Thyroid gland (tissue), 4 donors: Measurements from ENCODE around the gene DLX4. TPM values are rescaled to one million over a fixed set of nuclear protein-coding genes. Genes with fewer than 3 reads are reported as not detected.

Experiments
- DNase-seq, 2 donors: peaks; one replicate each; pipeline ENCODE4 v3.0.0-alpha.2; 2019
- H3K27ac ChIP-seq, 3 donors: fragments of 200-600 bp; sonication (generic); 1 replicate in 2 of 3; 2 replicates in 1 of 3; pipeline ENCODE4 v1.5.1; 2016 to 2019; ENCODE audit warnings: mild to moderate bottlenecking in 1 of 3, moderate library complexity in 1 of 3
- H3K27me3 ChIP-seq: fragments of 200-600 bp; sonication (generic); one replicate; pipeline ENCODE4 v1.5.1; 2019
- H3K36me3 ChIP-seq, 2 donors: fragments of 200-600 bp; sonication (generic); one replicate each; pipeline ENCODE4 v1.5.1; 2016 to 2019
- H3K4me1 ChIP-seq, 2 donors: fragments of 200-600 bp; sonication (generic); one replicate each; pipeline ENCODE4 v1.5.1; 2017 to 2019
- H3K4me3 ChIP-seq, 3 donors: fragments of 200-600 bp; sonication (generic); replicated peaks in 1 of 3; 1 replicate in 2 of 3; 2 replicates in 1 of 3; pipeline ENCODE4 v1.5.1; 2016; ENCODE audit warnings: mild to moderate bottlenecking in 1 of 3
- H3K9me3 ChIP-seq: fragments of 200-600 bp; sonication (generic); one replicate; pipeline ENCODE4 v1.5.1; 2017
- CTCF ChIP-seq, 6 experiments: fragments of 200-600 bp in 3 of 6; fragments of 450-650 bp in 3 of 6; sonication (generic) in 3 of 6; IDR thresholded peaks; one replicate each; pipeline ENCODE4 v1.5.1; 2016 to 2019; ENCODE audit warnings: antibody characterized with exemption in 6 of 6, mild to moderate bottlenecking in 2 of 6, inconsistent platforms in 1 of 6, moderate library complexity in 1 of 6
- POLR2A ChIP-seq, 2 donors: fragments of 450-650 bp; IDR thresholded peaks; one replicate each; pipeline ENCODE4 v1.6.1; 2017; ENCODE audit warnings: antibody characterized with exemption in 2 of 2, mild to moderate bottlenecking in 2 of 2, moderate library complexity in 1 of 2
- WGBS, 2 donors: methylation state at CpG; one replicate each; pipeline ENCODE4 v1.1.5; 2017; 5-methylcytosine and 5-hydroxymethylcytosine counted together
- intact Hi-C: fragments of 100-400 bp; cut with DNase I; formaldehyde crosslinking; loops from one replicate; pipeline ENCODE4 v1.15.1; 2023
- total RNA-seq, 4 donors: library from RNA; depleted of rRNA; stranded (reverse); fragments of >200 nt; gene quantifications; one replicate each; pipeline ENCODE4 v1.2.3, GENCODE V29; 2016

Gene DLX4
- total RNA-seq, 4 donors from 2014 or later: 0.56 to 1.2 TPM; not detected in 2

- Histone ChIP-seq H3K4me1 (peaks cover 0 to 7% of the 10 kb centered on the region in 2 donors), H3K27me3 (no peaks in the 10 kb centered on the region), H3K27ac (no peak overlapping the region), H3K36me3 (no peaks in the 10 kb centered on the region), H3K4me3 (no peak overlapping the region), H3K9me3 (no peaks in the 10 kb centered on the region)
- 68 to 75% methylated on average over 14 of the region's 16 CpGs for WGBS, 2 donors
- no peak for DNase-seq
- TF ChIP-seq CTCF (IDR thresholded peaks at IDR 0.05) (no peak), POLR2A (IDR thresholded peaks at IDR 0.05) (no peak)
- intact Hi-C loops: no loop called here
Measured at GRCh38 chr17:49931416-49932137, 37.4 kb upstream of the DLX4 start.

- H3K9me3 ChIP-seq: no peaks in the 10 kb centered on the region
- TF ChIP-seq POLR2A (IDR thresholded peaks at IDR 0.05) (no peak), CTCF (IDR thresholded peaks at IDR 0.05) (no peak)
- H3K27ac ChIP-seq: no peak overlapping the region
- 69 to 79% methylated on average over 11 to 16 of the region's 17 CpGs for WGBS, 2 donors
- DNase-seq: no peak
- no peaks in the 10 kb centered on the region for H3K36me3 ChIP-seq
- no peaks in the 10 kb centered on the region for H3K27me3 ChIP-seq
- H3K4me3 ChIP-seq: no peak overlapping the region
- intact Hi-C loops: no loop called here
- peaks cover 0 to 5% of the 10 kb centered on the region in 2 donors for H3K4me1 ChIP-seq
Measured at GRCh38 chr17:49932138-49932723, 36.8 kb upstream of the DLX4 start.

DNA sequence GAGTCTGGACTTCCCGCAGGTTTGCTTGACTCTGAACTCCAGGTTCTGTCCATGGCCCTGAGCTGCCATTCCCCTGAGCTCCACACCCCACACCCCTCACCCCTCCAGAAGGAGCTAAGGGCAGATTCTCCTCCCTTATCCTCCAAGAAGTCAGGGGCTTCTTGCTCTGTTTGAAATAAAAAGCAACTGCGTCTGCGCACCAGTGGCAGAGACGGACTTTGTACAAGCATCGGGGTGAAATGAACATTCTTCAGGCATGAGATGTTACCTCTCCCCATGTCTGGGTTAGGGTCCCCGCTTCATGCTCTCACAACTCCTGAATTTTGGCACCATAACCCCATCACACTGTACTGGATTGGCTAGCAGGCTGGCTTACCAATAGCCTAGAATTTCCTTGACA, 36.1 kb upstream of the DLX4 start:
- Histone ChIP-seq H3K36me3 (no peaks in the 10 kb centered on the region), H3K27ac (no peak overlapping the region), H3K27me3 (no peaks in the 10 kb centered on the region), H3K9me3 (no peaks in the 10 kb centered on the region), H3K4me1 (no peaks in the 10 kb centered on the region), H3K4me3 (no peak overlapping the region)
- WGBS, 2 donors: 91 to 93% methylated on average over 6 of the region's 6 CpGs
- TF ChIP-seq POLR2A (IDR thresholded peaks at IDR 0.05) (no peak), CTCF (IDR thresholded peaks at IDR 0.05) (no peak)
- intact Hi-C loops: no loop called here
- no peak for DNase-seq

GRCh38 chr17:49935526-49936210, 33.3 kb upstream of the DLX4 start:
- H3K4me1 ChIP-seq: no peaks in the 10 kb centered on the region
- no peaks in the 10 kb centered on the region for H3K36me3 ChIP-seq
- H3K27ac ChIP-seq: no peak overlapping the region
- WGBS, 2 donors: 43 to 59% methylated on average over 15 of the region's 15 CpGs
- no peaks in the 10 kb centered on the region for H3K9me3 ChIP-seq
- intact Hi-C loops: no loop called here
- no peak overlapping the region for H3K4me3 ChIP-seq
- no peak for DNase-seq
- no peak for TF ChIP-seq CTCF (IDR thresholded peaks at IDR 0.05)
- no peak for TF ChIP-seq POLR2A (IDR thresholded peaks at IDR 0.05)
- no peaks in the 10 kb centered on the region for H3K27me3 ChIP-seq

- TF ChIP-seq POLR2A (IDR thresholded peaks at IDR 0.05): no peak
- intact Hi-C loops: no loop called here
Measured at GRCh38 chr17:49936386-49936785, 32.6 kb upstream of the DLX4 start.

More at GRCh38 chr17:49936386-49936785, 32.6 kb upstream of the DLX4 start:
- no peaks in the 10 kb centered on the region for H3K36me3 ChIP-seq
- no peaks in the 10 kb centered on the region for H3K9me3 ChIP-seq
- H3K4me1 ChIP-seq: no peaks in the 10 kb centered on the region
- 93 to 95% methylated on average over 9 of the region's 9 CpGs for WGBS, 2 donors
- DNase-seq: no peak
- H3K27me3 ChIP-seq: no peaks in the 10 kb centered on the region
- H3K27ac ChIP-seq: no peak overlapping the region
- no peak overlapping the region for H3K4me3 ChIP-seq
